Measurements from ENCODE around the gene PHF2. TPM values are rescaled to one million over a fixed set of nuclear protein-coding genes. Genes with fewer than 3 reads are reported as not detected.

Gene PHF2
- total RNA-seq, 4 donors from 2014 or later: 21.1 to 38.2 (median 21.3) TPM

DNA sequence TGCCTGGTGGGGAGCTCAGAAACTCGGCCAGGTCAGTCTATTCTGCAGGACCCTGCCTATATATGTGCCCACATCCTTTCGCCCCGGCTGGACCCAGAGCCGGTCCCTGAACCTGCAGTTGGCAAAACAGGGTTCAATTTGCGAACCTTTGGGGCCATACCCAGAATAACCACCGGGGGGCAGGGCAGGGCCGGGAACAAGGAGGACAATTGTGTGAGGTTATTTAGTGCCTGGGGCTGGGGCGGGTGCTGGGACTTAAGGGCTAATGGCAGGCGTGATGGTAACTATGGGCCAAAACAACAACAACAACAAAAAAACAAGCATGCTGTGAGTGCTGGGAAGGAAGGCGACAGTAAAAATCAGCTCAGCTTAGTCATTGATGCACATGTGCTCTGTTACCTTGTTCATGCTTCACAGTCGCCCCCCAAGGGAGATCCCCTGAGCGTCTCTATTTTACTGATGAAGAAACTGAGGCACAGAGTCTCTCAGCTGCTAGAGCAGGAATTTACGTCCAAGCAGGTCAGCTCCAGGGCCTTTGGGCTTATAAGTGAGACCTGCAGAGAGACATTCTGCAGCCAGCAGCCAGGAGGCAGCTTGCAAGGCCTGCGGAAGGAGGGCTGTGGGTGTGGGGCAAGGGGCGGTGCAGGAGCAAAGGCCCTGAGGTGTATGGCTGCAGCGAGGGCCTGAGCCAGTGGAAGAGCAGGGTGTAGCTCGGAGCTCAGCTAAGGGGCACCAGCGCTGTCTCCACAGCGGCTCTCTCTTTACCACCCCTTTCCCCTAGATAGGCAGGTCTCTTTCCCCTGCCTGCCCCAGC lies 106.0 kb downstream of the PHF2 start:
- Histone ChIP-seq H3K9me3 (no peaks in the 10 kb centered on the region), H3K4me1 (peaks cover 0 to 3% (median under 1%) of the 10 kb centered on the region in 4 donors), H3K27ac (no peak overlapping the region), H3K36me3 (peaks cover 0 to 7% (median 3%) of the 10 kb centered on the region in 4 donors), H3K27me3 (no peaks in the 10 kb centered on the region), H3K4me3 (no peak overlapping the region)
- 17 to 47% methylated on average over 3 to 15 of the region's 19 CpGs for WGBS, 2 donors (ENCODE audit: low coverage in 1 of 2)
- peak; percentile 70 for DNase-seq
- TF ChIP-seq EP300 (IDR thresholded peaks at IDR 0.05; ENCODE audit: low read depth): no peak
- TF ChIP-seq POLR2A (IDR thresholded peaks at IDR 0.05): no peak
- peak; percentile 82 to 87 (median 82) for TF ChIP-seq CTCF (IDR thresholded peaks at IDR 0.05)
- no peak for TF ChIP-seq POLR2AphosphoS5 (IDR thresholded peaks at IDR 0.05)
- in situ Hi-C loops (cut with MboI; ENCODE audit: low pct_ligation_motif_present in 1 of 4, low pct_unique_long_range_greater_than_20kb in 1 of 4, low sequenced_read_pairs in 3 of 4): loop anchor here in 3 of 4 donors (10.0 to 25.0 kb wide), 3 partner anchors 280 to 530 kb away; partner anchors contain the start of gene BARX1 (in 1 of the 3)
- intact Hi-C loops (cut with DNase I; ENCODE audit: low total_unique reads): loop anchor here (2.0 kb wide), 1 partner anchor 280 kb away; no protein-coding TSS in a partner anchor

GRCh38 chr9:93683331-93684134 lies 107.1 kb downstream of the PHF2 start:
- WGBS, 2 donors (ENCODE audit: low coverage in 1 of 2): 87% methylated on average over 10 of the region's 10 CpGs; no CpG with 5 or more reads in 1 of the 2 donors
- H3K27ac ChIP-seq: no peak overlapping the region
- in situ Hi-C loops (cut with MboI; ENCODE audit: low pct_ligation_motif_present in 1 of 4, low pct_unique_long_range_greater_than_20kb in 1 of 4, low sequenced_read_pairs in 3 of 4): loop anchor here in 3 of 4 donors (10.0 to 25.0 kb wide), 3 partner anchors 279 to 529 kb away; partner anchors contain the start of gene BARX1 (in 1 of the 3)
- H3K4me3 ChIP-seq: no peak overlapping the region
- TF ChIP-seq POLR2A (IDR thresholded peaks at IDR 0.05) (no peak), POLR2AphosphoS5 (IDR thresholded peaks at IDR 0.05) (no peak), CTCF (IDR thresholded peaks at IDR 0.05) (no peak), EP300 (IDR thresholded peaks at IDR 0.05; ENCODE audit: low read depth) (no peak)
- H3K27me3 ChIP-seq: no peaks in the 10 kb centered on the region
- H3K4me1 ChIP-seq: peaks cover 0 to 3% (median under 1%) of the 10 kb centered on the region in 4 donors
- H3K36me3 ChIP-seq: no peaks in the 10 kb centered on the region
- intact Hi-C loops (cut with DNase I; ENCODE audit: low total_unique reads): loop anchor here (2.0 kb wide), 1 partner anchor 279 kb away; no protein-coding TSS in a partner anchor
- DNase-seq: peak; percentile 4
- peaks cover 5 to 6% of the 10 kb centered on the region in 2 donors for H3K9me3 ChIP-seq

GRCh38 chr9:93684161-93684765 lies 107.9 kb downstream of the PHF2 start:
- H3K4me3 ChIP-seq: no peak overlapping the region
- in situ Hi-C loops (cut with MboI; ENCODE audit: low pct_ligation_motif_present in 1 of 4, low pct_unique_long_range_greater_than_20kb in 1 of 4, low sequenced_read_pairs in 3 of 4): loop anchor here in 3 of 4 donors (10.0 to 25.0 kb wide), 3 partner anchors 278 to 528 kb away; partner anchors contain the start of gene BARX1 (in 1 of the 3)
- no peaks in the 10 kb centered on the region for H3K27me3 ChIP-seq
- intact Hi-C loops (cut with DNase I; ENCODE audit: low total_unique reads): no loop called here
- TF ChIP-seq POLR2AphosphoS5 (IDR thresholded peaks at IDR 0.05) (no peak), POLR2A (IDR thresholded peaks at IDR 0.05) (no peak)
- no peaks in the 10 kb centered on the region for H3K36me3 ChIP-seq
- H3K4me1 ChIP-seq: peaks cover 0 to 3% (median under 1%) of the 10 kb centered on the region in 4 donors
- H3K27ac ChIP-seq: no peak overlapping the region
- DNase-seq: no peak
- WGBS, 2 donors (ENCODE audit: low coverage in 1 of 2): 81% methylated on average over 20 of the region's 20 CpGs; no CpG with 5 or more reads in 1 of the 2 donors
- peaks cover 9 to 13% of the 10 kb centered on the region in 2 donors for H3K9me3 ChIP-seq

DNA sequence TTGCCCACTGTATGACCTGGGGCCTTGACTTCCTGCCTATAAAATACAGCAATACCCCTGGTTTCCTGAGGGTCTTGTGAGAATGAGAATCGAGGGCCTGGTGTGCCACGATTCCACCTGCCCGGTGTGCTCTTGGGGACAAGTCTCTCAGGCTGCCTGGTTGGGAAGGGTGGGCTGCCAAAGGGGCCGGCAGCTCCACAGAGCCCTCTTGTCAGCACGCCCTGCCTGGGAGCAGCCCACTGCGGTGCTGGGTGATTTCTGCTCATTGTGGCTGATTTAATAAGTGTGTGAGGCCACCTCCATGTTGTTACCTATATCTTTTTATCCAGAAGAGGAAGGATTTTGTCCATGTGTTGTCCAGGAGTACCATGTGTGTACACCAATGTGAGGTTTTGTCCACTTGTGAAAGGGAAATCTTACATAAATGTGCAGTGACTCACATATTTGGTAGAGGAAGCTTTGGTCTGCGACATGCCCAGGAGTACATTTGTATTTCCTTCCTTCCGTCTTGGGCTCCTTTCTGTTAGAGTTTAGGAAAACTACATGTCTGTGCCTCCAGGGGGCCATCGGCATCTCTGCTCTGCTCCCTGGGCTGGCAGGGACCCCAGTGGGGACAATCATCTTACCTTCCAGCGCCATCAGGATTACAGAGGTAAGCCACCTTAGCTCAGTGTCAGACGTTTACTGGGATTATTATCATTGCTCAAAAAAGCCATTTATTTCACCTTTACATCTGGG lies 108.6 kb downstream of the PHF2 start:
- 0 to 68% methylated on average over 1 to 11 of the region's 11 CpGs for WGBS, 2 donors (ENCODE audit: low coverage in 1 of 2)
- Histone ChIP-seq H3K4me1 (peaks cover 0 to 3% (median under 1%) of the 10 kb centered on the region in 4 donors), H3K9me3 (peaks cover 11 to 20% of the 10 kb centered on the region in 2 donors), H3K27me3 (no peaks in the 10 kb centered on the region), H3K4me3 (no peak overlapping the region), H3K36me3 (no peaks in the 10 kb centered on the region), H3K27ac (no peak overlapping the region)
- in situ Hi-C loops (cut with MboI; ENCODE audit: low pct_ligation_motif_present in 1 of 4, low pct_unique_long_range_greater_than_20kb in 1 of 4, low sequenced_read_pairs in 3 of 4) (loop anchor here in 3 of 4 donors (10.0 to 25.0 kb wide), 3 partner anchors 277 to 527 kb away; partner anchors contain the start of gene BARX1 (in 1 of the 3)), intact Hi-C loops (cut with DNase I; ENCODE audit: low total_unique reads) (no loop called here)
- TF ChIP-seq EP300 (IDR thresholded peaks at IDR 0.05; ENCODE audit: low read depth) (no peak), CTCF (IDR thresholded peaks at IDR 0.05) (no peak), POLR2A (IDR thresholded peaks at IDR 0.05) (no peak), POLR2AphosphoS5 (IDR thresholded peaks at IDR 0.05) (no peak)
- no peak for DNase-seq
